ENCODE measurements around the gene STUM.

The STUM gene

GRCh38 chr1:226647719-226648118 is 99.2 kb downstream of the STUM start:
- no peaks in the 10 kb centered on the region for H3K9me2 ChIP-seq (replicated peaks; ENCODE audit: insufficient read depth, low read length)
- H3F3A ChIP-seq (ENCODE audit: insufficient read depth, low read length), result 0 out of 2 replicates have a peak, but pooled peaks cover under 1% of the 10 kb centered on the region
- no peaks in the 10 kb centered on the region for H3K4me1 ChIP-seq (ENCODE audit: low read length)
- TF ChIP-seq EZH2 (optimal IDR thresholded peaks at IDR 0.05; ENCODE audit: low read depth, low read length) (no peak), CTCF (IDR thresholded peaks at IDR 0.05; ENCODE audit: low read length) (no peak), EZH2phosphoT487 (IDR thresholded peaks at IDR 0.05; ENCODE audit: low read length) (no peak)
- H3K4me3 ChIP-seq (ENCODE audit: low read length), result no peak overlapping the region
- H2AFZ ChIP-seq (ENCODE audit: low read length), result no peak overlapping the region
- DNase-seq, result no peak
- H3K27ac ChIP-seq (ENCODE audit: low read length), result no peak overlapping the region
- H3K27me3 ChIP-seq (replicated peaks; ENCODE audit: insufficient read depth, low read length), result no peaks in the 10 kb centered on the region
- no peaks in the 10 kb centered on the region for H3K9me3 ChIP-seq (replicated peaks; ENCODE audit: insufficient read depth, low read length)
- H3K36me3 ChIP-seq (replicated peaks; ENCODE audit: insufficient read depth, low read length), result no peaks in the 10 kb centered on the region; the same call in 1 of the 2 replicates
- H4K20me1 ChIP-seq (ENCODE audit: insufficient read depth, low read length), result no peaks in the 10 kb centered on the region
- H3K9ac ChIP-seq (ENCODE audit: low read length), result no peak overlapping the region
- no peak overlapping the region for H3K4me2 ChIP-seq (ENCODE audit: low read depth, low read length)
- H3K79me2 ChIP-seq (ENCODE audit: low read length), result peaks cover 11% of the 10 kb centered on the region

- H3K9me3 ChIP-seq (replicated peaks; ENCODE audit: insufficient read depth, low read length), result no peaks in the 10 kb centered on the region
- no peak overlapping the region for H3K4me3 ChIP-seq (ENCODE audit: low read length)
- H3K4me2 ChIP-seq (ENCODE audit: low read depth, low read length), result no peak overlapping the region
- H3K27ac ChIP-seq (ENCODE audit: low read length), result no peak overlapping the region
- DNase-seq, result no peak
- H3F3A ChIP-seq (ENCODE audit: insufficient read depth, low read length), result peaks cover 7% of the 10 kb centered on the region
- no peaks in the 10 kb centered on the region; the same call in 1 of the 2 replicates for H3K36me3 ChIP-seq (replicated peaks; ENCODE audit: insufficient read depth, low read length)
- H4K20me1 ChIP-seq (ENCODE audit: insufficient read depth, low read length), result no peaks in the 10 kb centered on the region
- no peak overlapping the region for H3K9ac ChIP-seq (ENCODE audit: low read length)
- H3K79me2 ChIP-seq (ENCODE audit: low read length), result peaks cover 11% of the 10 kb centered on the region
- TF ChIP-seq EZH2 (optimal IDR thresholded peaks at IDR 0.05; ENCODE audit: low read depth, low read length) (no peak), CTCF (IDR thresholded peaks at IDR 0.05; ENCODE audit: low read length) (no peak), EZH2phosphoT487 (IDR thresholded peaks at IDR 0.05; ENCODE audit: low read length) (no peak)
- no peaks in the 10 kb centered on the region for H3K27me3 ChIP-seq (replicated peaks; ENCODE audit: insufficient read depth, low read length)
- no peaks in the 10 kb centered on the region for H3K9me2 ChIP-seq (replicated peaks; ENCODE audit: insufficient read depth, low read length)
- H2AFZ ChIP-seq (ENCODE audit: low read length), result no peak overlapping the region
- H3K4me1 ChIP-seq (ENCODE audit: low read length), result no peaks in the 10 kb centered on the region
Measured at GRCh38 chr1:226648421-226648820, 99.9 kb downstream of the STUM start.

- Histone ChIP-seq H3K4me2 (ENCODE audit: low read depth, low read length) (no peak overlapping the region), H3K27ac (ENCODE audit: low read length) (no peak overlapping the region), H3K79me2 (ENCODE audit: low read length) (peaks cover 17% of the 10 kb centered on the region), H3K9ac (ENCODE audit: low read length) (no peak overlapping the region), H3K4me1 (ENCODE audit: low read length) (no peaks in the 10 kb centered on the region), H3K4me3 (ENCODE audit: low read length) (no peak overlapping the region), H3F3A (ENCODE audit: insufficient read depth, low read length) (peaks cover 15% of the 10 kb centered on the region), H3K9me3 (replicated peaks; ENCODE audit: insufficient read depth, low read length) (no peaks in the 10 kb centered on the region), H4K20me1 (ENCODE audit: insufficient read depth, low read length) (no peaks in the 10 kb centered on the region), H3K36me3 (replicated peaks; ENCODE audit: insufficient read depth, low read length) (no peaks in the 10 kb centered on the region; the same call in 1 of the 2 replicates), H3K9me2 (replicated peaks; ENCODE audit: insufficient read depth, low read length) (no peaks in the 10 kb centered on the region), H3K27me3 (replicated peaks; ENCODE audit: insufficient read depth, low read length) (no peaks in the 10 kb centered on the region), H2AFZ (ENCODE audit: low read length) (no peak overlapping the region)
- TF ChIP-seq EZH2phosphoT487 (IDR thresholded peaks at IDR 0.05; ENCODE audit: low read length) (no peak), EZH2 (optimal IDR thresholded peaks at IDR 0.05; ENCODE audit: low read depth, low read length) (no peak), CTCF (IDR thresholded peaks at IDR 0.05; ENCODE audit: low read length) (no peak)
- DNase-seq, result no peak
Measured at GRCh38 chr1:226649244-226649643, 100.7 kb downstream of the STUM start.
